Coronary artery (tissue), 2 donors: ENCODE measurements around the gene ATF7IP.
"Not testable (repeated sequence)": the region's sequence is repeated elsewhere in the genome, so short reads cannot be mapped to it uniquely, and the experiment has no call there.

ENCODE experiments used
- DNase-seq: peaks from one replicate; pipeline ENCODE4 v3.0.0-alpha.2; 2017; ENCODE audit warnings: low spot score
- H3K27ac ChIP-seq, 2 donors: fragments of 200-600 bp; sonication (generic); one replicate each; pipeline ENCODE4 v1.5.1; 2016 to 2019
- H3K4me3 ChIP-seq: fragments of 200-600 bp; sonication (generic); 2 replicates; pipeline ENCODE4 v1.5.1; 2016; ENCODE audit warnings: mild to moderate bottlenecking, moderate library complexity
- CTCF ChIP-seq: fragments of 200-600 bp; sonication (generic); IDR thresholded peaks from one replicate; pipeline ENCODE4 v1.5.1; 2019; ENCODE audit warnings: antibody characterized with exemption

ATF7IP gene

GRCh38 chr12:14395074-14395778 lies 29.7 kb downstream of the ATF7IP start:
- peak overlapping the region; percentile 60 to 63 for H3K27ac ChIP-seq

GRCh38 chr12:14396071-14396470 lies 30.6 kb downstream of the ATF7IP start:
- peak overlapping the region; percentile 32 to 44 for H3K27ac ChIP-seq
- DNase-seq = no peak
- no peak for TF ChIP-seq CTCF
- H3K4me3 ChIP-seq = peak overlapping the region; percentile 22

More at GRCh38 chr12:14395074-14395778, 29.7 kb downstream of the ATF7IP start:
- TF ChIP-seq CTCF = no peak
- no peak for DNase-seq
- H3K4me3 ChIP-seq = peak overlapping the region; percentile 55

GRCh38 chr12:14399871-14400270 lies 34.4 kb downstream of the ATF7IP start:
- TF ChIP-seq CTCF = no peak
- Histone ChIP-seq H3K27ac (no peak overlapping the region), H3K4me3 (no peak overlapping the region)
- no peak for DNase-seq

- Histone ChIP-seq H3K4me3 (no peak overlapping the region), H3K27ac (no peak overlapping the region)
- TF ChIP-seq CTCF = no peak
- DNase-seq = no peak
Observed at GRCh38 chr12:14400599-14400998, 35.1 kb downstream of the ATF7IP start.

GRCh38 chr12:14401267-14401666 lies 35.8 kb downstream of the ATF7IP start:
- DNase-seq, H3K27ac ChIP-seq, H3K4me3 ChIP-seq: not testable (repeated sequence)

GRCh38 chr12:14402697-14403096 lies 37.2 kb downstream of the ATF7IP start:
- TF ChIP-seq CTCF = no peak

GRCh38 chr12:14403293-14403692 lies 37.8 kb downstream of the ATF7IP start:
- no peak overlapping the region for H3K27ac ChIP-seq
- H3K4me3 ChIP-seq = no peak overlapping the region
- DNase-seq = no peak
- no peak for TF ChIP-seq CTCF

More at GRCh38 chr12:14402697-14403096, 37.2 kb downstream of the ATF7IP start:
- H3K27ac ChIP-seq = no peak overlapping the region
- DNase-seq = no peak
- H3K4me3 ChIP-seq = no peak overlapping the region
